ENCODE measurements around the gene AKIRIN1.
"Not testable (repeated sequence)": the region's sequence is repeated elsewhere in the genome, so short reads cannot be mapped to it uniquely, and the experiment has no call there.

DNA sequence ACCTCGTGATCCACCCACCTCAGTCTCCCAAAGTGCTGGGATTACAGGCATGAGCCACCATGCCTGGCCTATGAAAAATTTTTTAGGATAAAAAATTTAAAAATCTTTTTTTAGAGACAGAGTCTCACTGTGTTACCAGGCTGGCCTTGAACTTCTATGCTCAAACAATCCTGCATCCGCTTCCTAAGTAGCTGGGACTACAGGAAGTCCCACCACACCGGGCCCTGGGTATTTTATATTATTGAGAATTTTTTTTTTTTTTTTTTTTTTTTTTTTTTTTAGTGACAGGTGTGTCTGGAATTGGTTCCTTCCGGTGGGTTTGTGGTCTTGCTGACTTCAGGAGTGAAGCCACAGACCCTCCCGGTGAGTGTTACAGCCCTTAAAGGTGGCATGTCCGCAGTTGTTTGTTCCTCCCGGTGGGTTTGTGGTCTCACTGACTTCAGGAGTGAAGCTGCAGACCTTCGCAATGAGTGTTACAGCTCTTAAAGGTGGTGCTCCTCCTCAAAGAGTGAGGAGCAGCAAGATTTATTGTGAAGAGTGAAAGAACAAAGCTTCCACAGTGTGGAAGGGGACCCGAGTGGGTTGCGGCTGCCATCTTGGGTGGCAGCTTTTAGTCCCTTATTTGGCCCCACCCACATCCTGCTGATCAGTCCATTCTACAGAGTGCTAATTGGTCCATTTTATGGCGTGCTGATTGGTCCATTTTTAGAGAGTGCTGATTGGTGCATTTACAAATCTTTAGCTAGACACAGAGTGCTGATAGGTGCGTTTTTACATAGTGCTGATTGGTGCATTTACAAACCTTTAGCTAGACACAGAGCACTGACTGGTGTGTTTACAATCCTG is 13.5 kb upstream of the AKIRIN1 start:
- TF ChIP-seq, protein P1, sequence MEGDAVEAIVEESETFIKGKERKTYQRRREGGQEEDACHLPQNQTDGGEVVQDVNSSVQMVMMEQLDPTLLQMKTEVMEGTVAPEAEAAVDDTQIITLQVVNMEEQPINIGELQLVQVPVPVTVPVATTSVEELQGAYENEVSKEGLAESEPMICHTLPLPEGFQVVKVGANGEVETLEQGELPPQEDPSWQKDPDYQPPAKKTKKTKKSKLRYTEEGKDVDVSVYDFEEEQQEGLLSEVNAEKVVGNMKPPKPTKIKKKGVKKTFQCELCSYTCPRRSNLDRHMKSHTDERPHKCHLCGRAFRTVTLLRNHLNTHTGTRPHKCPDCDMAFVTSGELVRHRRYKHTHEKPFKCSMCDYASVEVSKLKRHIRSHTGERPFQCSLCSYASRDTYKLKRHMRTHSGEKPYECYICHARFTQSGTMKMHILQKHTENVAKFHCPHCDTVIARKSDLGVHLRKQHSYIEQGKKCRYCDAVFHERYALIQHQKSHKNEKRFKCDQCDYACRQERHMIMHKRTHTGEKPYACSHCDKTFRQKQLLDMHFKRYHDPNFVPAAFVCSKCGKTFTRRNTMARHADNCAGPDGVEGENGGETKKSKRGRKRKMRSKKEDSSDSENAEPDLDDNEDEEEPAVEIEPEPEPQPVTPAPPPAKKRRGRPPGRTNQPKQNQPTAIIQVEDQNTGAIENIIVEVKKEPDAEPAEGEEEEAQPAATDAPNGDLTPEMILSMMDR (conservative IDR thresholded peaks at IDR 0.05 in 1 of 2, IDR thresholded peaks at IDR 0.05 in 1 of 2; ENCODE audit: low read depth in 1 of 2, low read length in 2 of 2), result not testable (repeated sequence)
- not testable (repeated sequence) for TF ChIP-seq EZH2 (IDR thresholded peaks at IDR 0.05; ENCODE audit: low read length, missing control alignments)

All from fibroblast of lung (primary cell).